Esophagus squamous epithelium (tissue), 5 donors: ENCODE data around the gene LMF1. TPM values are rescaled to one million over a fixed set of nuclear protein-coding genes. Genes with fewer than 3 reads are reported as not detected.

Source experiments
- DNase-seq: peaks from one replicate; lab custom pipeline; 2025; lab: John Stamatoyannopoulos, UW
- H3K27ac ChIP-seq, 4 donors: fragments of 200-600 bp; sonication (generic); one replicate each; pipeline ENCODE4 v1.5.1; 2016 to 2019; ENCODE audit warnings: mild to moderate bottlenecking in 1 of 4
- H3K27me3 ChIP-seq, 4 donors: fragments of 200-600 bp; sonication (generic); 1 replicate in 3 of 4; 2 replicates in 1 of 4; pipeline versions ENCODE4 v1.5.1 to v1.6.0; 2017 to 2021; ENCODE audit warnings: antibody characterized with exemption in 1 of 4
- H3K36me3 ChIP-seq, 3 donors: fragments of 200-600 bp; sonication (generic); one replicate each; pipeline ENCODE4 v1.5.1; 2016 to 2019
- H3K4me1 ChIP-seq, 3 donors: fragments of 200-600 bp; sonication (generic); one replicate each; pipeline ENCODE4 v1.5.1; 2017 to 2019
- H3K4me3 ChIP-seq, 4 donors: fragments of 200-600 bp; sonication (generic); 1 replicate in 3 of 4; 2 replicates in 1 of 4; pipeline ENCODE4 v1.5.1; 2016 to 2019; ENCODE audit warnings: mild to moderate bottlenecking in 2 of 4, moderate library complexity in 1 of 4
- H3K9me3 ChIP-seq, 3 donors: fragments of 200-600 bp; sonication (generic); one replicate each; pipeline ENCODE4 v1.5.1; 2016 to 2019
- CTCF ChIP-seq, 6 experiments: fragments of 450-650 bp in 4 of 6; fragments of 200-600 bp in 2 of 6; sonication (generic) in 2 of 6; IDR thresholded peaks; one replicate each; pipeline ENCODE4 v1.5.1; 2016 to 2019; ENCODE audit warnings: antibody characterized with exemption in 6 of 6, mild to moderate bottlenecking in 4 of 6, moderate library complexity in 4 of 6
- POLR2A ChIP-seq, 4 donors: fragments of 450-650 bp; IDR thresholded peaks; one replicate each; pipeline ENCODE4 v1.6.1; 2017; ENCODE audit warnings: antibody characterized with exemption in 4 of 4, mild to moderate bottlenecking in 4 of 4, moderate library complexity in 3 of 4
- WGBS, 2 donors: methylation state at CpG; one replicate each; pipeline ENCODE4 v1.1.5; 2018; 5-methylcytosine and 5-hydroxymethylcytosine counted together
- intact Hi-C: fragments of 100-400 bp; cut with DNase I; formaldehyde crosslinking; loops from one replicate; pipeline ENCODE4 v1.15.0; 2022
- total RNA-seq, 4 donors: library from RNA; depleted of rRNA; stranded (reverse); fragments of >200 nt; gene quantifications; one replicate each; pipeline ENCODE4 v1.1.0, GENCODE V29; 2016
- donor health status: DM: yes; HTN: yes; CAD: no.

LMF1 gene
- total RNA-seq, 4 donors from 2014 or later = 13.3 to 34.4 (median 23.8) TPM

DNA sequence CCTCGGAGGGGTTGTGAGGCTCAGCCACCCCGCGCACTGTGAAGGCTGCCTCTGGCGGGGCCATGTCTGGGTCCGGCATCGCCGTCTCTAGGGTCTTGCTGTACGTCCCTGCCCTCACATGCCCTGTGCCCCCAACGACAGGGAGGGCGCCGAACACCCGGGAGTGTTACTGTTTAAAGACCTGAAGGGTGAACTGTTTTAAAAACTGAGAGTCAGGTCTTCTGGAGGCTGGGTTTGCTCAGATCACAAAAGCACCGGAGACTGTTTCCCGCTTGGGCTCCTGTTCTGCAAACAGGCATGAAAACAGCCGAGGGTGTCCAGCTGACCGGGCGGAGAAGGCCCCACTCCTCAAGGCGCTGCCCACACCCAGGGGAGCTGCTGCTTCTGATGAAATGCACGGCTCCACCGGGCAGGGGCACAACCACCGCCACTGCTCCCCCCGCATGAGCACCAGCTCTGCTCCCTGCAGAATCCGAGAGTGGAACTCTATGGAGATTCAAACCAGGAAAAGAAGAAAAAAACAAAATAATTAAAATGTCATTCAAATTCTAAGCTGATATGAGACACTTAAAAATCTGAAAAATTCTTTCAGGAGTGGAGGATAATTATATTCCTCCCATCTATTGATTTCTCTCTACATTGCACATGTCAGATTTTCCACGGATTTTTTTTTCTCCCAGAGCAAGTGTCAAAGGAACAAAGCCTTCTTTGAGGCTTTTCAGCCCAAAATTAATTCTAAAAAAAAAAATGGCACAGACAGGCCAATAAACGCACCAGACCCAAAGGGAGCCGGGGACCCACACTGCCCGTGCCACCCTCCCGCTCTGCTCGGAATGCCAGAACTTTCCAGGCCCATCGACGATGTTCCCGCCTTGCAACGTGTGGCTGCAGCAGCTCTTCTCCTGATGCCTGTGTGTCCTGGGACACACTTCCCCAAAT is 74.3 kb downstream of the LMF1 start:
- H3K4me1 ChIP-seq = no peaks in the 10 kb centered on the region
- 88 to 91% methylated on average over 11 to 19 of the region's 33 CpGs for WGBS, 2 donors
- no peaks in the 10 kb centered on the region for H3K27me3 ChIP-seq
- H3K9me3 ChIP-seq = no peaks in the 10 kb centered on the region
- TF ChIP-seq CTCF (IDR thresholded peaks at IDR 0.05) = no peak
- no peak for TF ChIP-seq POLR2A (IDR thresholded peaks at IDR 0.05)
- H3K36me3 ChIP-seq = peaks cover 0 to 35% (median 0%) of the 10 kb centered on the region in 3 donors
- no peak overlapping the region for H3K4me3 ChIP-seq
- no peak for DNase-seq
- intact Hi-C loops = no loop called here
- H3K27ac ChIP-seq = no peak overlapping the region

- no peaks in the 10 kb centered on the region for H3K9me3 ChIP-seq
- no peaks in the 10 kb centered on the region for H3K4me1 ChIP-seq
- no peaks in the 10 kb centered on the region for H3K27me3 ChIP-seq
- no peak for DNase-seq
- intact Hi-C loops = no loop called here
- 83% methylated on average over 9 of the region's 24 CpGs; no CpG with 5 or more reads in 1 of the 2 donors for WGBS, 2 donors
- no peak for TF ChIP-seq POLR2A (IDR thresholded peaks at IDR 0.05)
- TF ChIP-seq CTCF (IDR thresholded peaks at IDR 0.05) = no peak
- H3K27ac ChIP-seq = no peak overlapping the region
- peaks cover 0 to 44% (median 0%) of the 10 kb centered on the region in 3 donors for H3K36me3 ChIP-seq
- no peak overlapping the region for H3K4me3 ChIP-seq
These were observed 75.4 kb downstream of the LMF1 start for GRCh38 chr16:895371-895770.

GRCh38 chr16:894841-895240 is 75.9 kb downstream of the LMF1 start:
- Histone ChIP-seq H3K4me3 (no peak overlapping the region), H3K36me3 (peaks cover 0 to 41% (median 0%) of the 10 kb centered on the region in 3 donors), H3K27ac (no peak overlapping the region), H3K9me3 (no peaks in the 10 kb centered on the region), H3K27me3 (no peaks in the 10 kb centered on the region), H3K4me1 (no peaks in the 10 kb centered on the region)
- WGBS, 2 donors = no CpG with 5 or more reads among the region's 24 CpGs
- TF ChIP-seq POLR2A (IDR thresholded peaks at IDR 0.05) = no peak
- TF ChIP-seq CTCF (IDR thresholded peaks at IDR 0.05) = no peak
- intact Hi-C loops = no loop called here
- DNase-seq = no peak

DNA sequence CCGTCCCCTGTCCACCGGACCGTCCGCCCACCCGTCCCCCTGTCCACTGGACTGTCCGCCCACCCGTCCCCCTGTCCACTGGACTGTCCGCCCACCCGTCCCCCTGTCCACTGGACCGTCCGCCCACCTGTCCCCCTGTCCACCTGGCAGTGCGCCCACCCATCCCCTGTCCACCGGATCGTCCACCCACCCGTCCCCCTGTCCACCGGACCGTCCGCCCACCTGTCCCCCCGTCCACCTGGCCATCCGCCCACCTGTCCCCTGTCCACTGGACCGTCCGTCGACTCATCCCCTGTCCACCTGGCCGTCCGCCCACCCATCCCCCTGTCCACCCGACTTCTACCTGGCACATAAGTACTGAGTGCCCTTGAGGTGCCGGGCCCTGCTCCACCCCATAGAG is 76.6 kb downstream of the LMF1 start:
- H3K4me1 ChIP-seq = no peaks in the 10 kb centered on the region
- H3K27me3 ChIP-seq = no peaks in the 10 kb centered on the region
- intact Hi-C loops = no loop called here
- peaks cover 0 to 42% (median 0%) of the 10 kb centered on the region in 3 donors for H3K36me3 ChIP-seq
- no peak overlapping the region for H3K4me3 ChIP-seq
- DNase-seq = no peak
- no peak for TF ChIP-seq POLR2A (IDR thresholded peaks at IDR 0.05)
- no peak for TF ChIP-seq CTCF (IDR thresholded peaks at IDR 0.05)
- H3K9me3 ChIP-seq = no peaks in the 10 kb centered on the region
- no peak overlapping the region for H3K27ac ChIP-seq
- WGBS, 2 donors = 74% methylated on average over 5 of the region's 27 CpGs; no CpG with 5 or more reads in 1 of the 2 donors

GRCh38 chr16:893360-893759 is 77.4 kb downstream of the LMF1 start:
- intact Hi-C loops = no loop called here
- no peak for TF ChIP-seq CTCF (IDR thresholded peaks at IDR 0.05)
- TF ChIP-seq POLR2A (IDR thresholded peaks at IDR 0.05) = no peak
- Histone ChIP-seq H3K27ac (no peak overlapping the region), H3K4me1 (no peaks in the 10 kb centered on the region), H3K9me3 (no peaks in the 10 kb centered on the region), H3K36me3 (peaks cover 0 to 50% (median 0%) of the 10 kb centered on the region in 3 donors), H3K27me3 (no peaks in the 10 kb centered on the region), H3K4me3 (no peak overlapping the region)
- DNase-seq = no peak
- WGBS, 2 donors = 84 to 100% methylated on average over 3 to 6 of the region's 18 CpGs
